K562 (cell line): ENCODE data around the gene MAB21L3.

Experiments used
- CBX5 ChIP-seq: IDR thresholded peaks from 2 replicates; pipeline ENCODE4 v1.6.1; 2014; ENCODE audit warnings: low read depth, borderline replicate concordance
- E2F4 ChIP-seq: sonication (generic); formaldehyde crosslinking; IDR thresholded peaks from 2 replicates; pipeline ENCODE4 v1.8.0; 2022; ENCODE audit warnings: mild to moderate bottlenecking, low read depth, missing genetic modification reagents
- ZNF766 ChIP-seq: fragments of 200-800 bp; sonication (Bioruptor generic); conservative IDR thresholded peaks from 2 replicates; pipeline ENCODE4 v1.6.1; 2016; ENCODE audit warnings: missing genetic modification characterization, missing compliant biosample characterization

- TF ChIP-seq E2F4 (no peak), CBX5 (no peak), ZNF766 (no peak)
These were observed 18.3 kb upstream of the MAB21L3 start for GRCh38 chr1:116092752-116093489.
